ENCODE data around the gene KMT2E.

Gene KMT2E

GRCh38 chr7:105137898-105138297, 123.9 kb downstream of the KMT2E start:
- H3K4me3 ChIP-seq (ENCODE audit: low read depth, low read length): no peak overlapping the region
- no peak for TF ChIP-seq CTCF (IDR thresholded peaks at IDR 0.05; ENCODE audit: borderline replicate concordance, insufficient read depth, low read depth, low read length)

GRCh38 chr7:105139381-105139780, 125.4 kb downstream of the KMT2E start:
- TF ChIP-seq CTCF (IDR thresholded peaks at IDR 0.05; ENCODE audit: borderline replicate concordance, insufficient read depth, low read depth, low read length): no peak
- H3K4me3 ChIP-seq (ENCODE audit: low read depth, low read length): no peak overlapping the region

GRCh38 chr7:105141068-105141467, 127.1 kb downstream of the KMT2E start:
- no peak overlapping the region for H3K4me3 ChIP-seq (ENCODE audit: low read depth, low read length)
- 0 out of 2 replicates have a peak, but pooled peaks have one; percentile 32 for TF ChIP-seq CTCF (IDR thresholded peaks at IDR 0.05; ENCODE audit: borderline replicate concordance, insufficient read depth, low read depth, low read length)

- no peak overlapping the region for H3K4me3 ChIP-seq (ENCODE audit: low read depth, low read length)
- no peak for TF ChIP-seq CTCF (IDR thresholded peaks at IDR 0.05; ENCODE audit: borderline replicate concordance, insufficient read depth, low read depth, low read length)
These were observed 135.8 kb downstream of the KMT2E start for GRCh38 chr7:105149827-105150226.

- H3K4me3 ChIP-seq (ENCODE audit: low read depth, low read length): no peak overlapping the region
- no peak for TF ChIP-seq CTCF (IDR thresholded peaks at IDR 0.05; ENCODE audit: borderline replicate concordance, insufficient read depth, low read depth, low read length)
These were observed 137.1 kb downstream of the KMT2E start for GRCh38 chr7:105151152-105151551.

- no peak for TF ChIP-seq CTCF (IDR thresholded peaks at IDR 0.05; ENCODE audit: borderline replicate concordance, insufficient read depth, low read depth, low read length)
- no peak overlapping the region for H3K4me3 ChIP-seq (ENCODE audit: low read depth, low read length)
These were observed 139.5 kb downstream of the KMT2E start for GRCh38 chr7:105153531-105153930.

- no peak for TF ChIP-seq CTCF (IDR thresholded peaks at IDR 0.05; ENCODE audit: borderline replicate concordance, insufficient read depth, low read depth, low read length)
- H3K4me3 ChIP-seq (ENCODE audit: low read depth, low read length): no peak overlapping the region
These were observed 140.1 kb downstream of the KMT2E start for GRCh38 chr7:105154084-105154483.

Measured in GM12875 (cell line).